Measurements from ENCODE around the gene RHOG.

The RHOG gene

GRCh38 chr11:3841426-3842350 is 929 bp upstream of the RHOG start:
- TF ChIP-seq CTCF (IDR thresholded peaks at IDR 0.05; ENCODE audit: insufficient read depth, missing control alignments) = peak; percentile 63
- DNase-seq (ENCODE audit: insufficient read length, low spot score) = no peak
- FAIRE-seq = no peak

- no peak for DNase-seq (ENCODE audit: insufficient read length, low spot score)
- no peak for TF ChIP-seq CTCF (IDR thresholded peaks at IDR 0.05; ENCODE audit: insufficient read depth, missing control alignments)
- no peak for FAIRE-seq
These were observed 522 bp downstream of the RHOG start for GRCh38 chr11:3840004-3840869.

- FAIRE-seq = no peak
These were observed 2.3 kb downstream of the RHOG start for GRCh38 chr11:3838504-3838903.

GRCh38 chr11:3837793-3838192 is 3.0 kb downstream of the RHOG start:
- FAIRE-seq (no peak), DNase-seq (ENCODE audit: insufficient read length, low spot score) (no peak)
- no peak for TF ChIP-seq CTCF (IDR thresholded peaks at IDR 0.05; ENCODE audit: insufficient read depth, missing control alignments)

More at GRCh38 chr11:3838504-3838903, 2.3 kb downstream of the RHOG start:
- TF ChIP-seq CTCF (IDR thresholded peaks at IDR 0.05; ENCODE audit: insufficient read depth, missing control alignments) = no peak
- DNase-seq (ENCODE audit: insufficient read length, low spot score) = no peak

- DNase-seq (ENCODE audit: insufficient read length, low spot score) = no peak
- FAIRE-seq = no peak
- no peak for TF ChIP-seq CTCF (IDR thresholded peaks at IDR 0.05; ENCODE audit: insufficient read depth, missing control alignments)
These were observed 3.9 kb downstream of the RHOG start for GRCh38 chr11:3836903-3837302.

- DNase-seq (ENCODE audit: insufficient read length, low spot score) (no peak), FAIRE-seq (no peak)
These were observed 5.0 kb downstream of the RHOG start for GRCh38 chr11:3835751-3836150.

More at GRCh38 chr11:3835751-3836150, 5.0 kb downstream of the RHOG start:
- no peak for TF ChIP-seq CTCF (IDR thresholded peaks at IDR 0.05; ENCODE audit: insufficient read depth, missing control alignments)

Measured in D721Med (cell line).